BLaER1 treated with 17β-estradiol and CSF1 and Interleukin-3, amounts not matched to agents 10 nM and 100 nM (cell line): ENCODE data around the gene GFM1.

Experiments
- H3K27ac ChIP-seq, 11 experiments: shearing (Covaris generic); formaldehyde crosslinking; 2 replicates each; pipeline ENCODE4 v1.8.1; 2022
- H3K27me3 ChIP-seq, 11 experiments: shearing (Covaris generic); formaldehyde crosslinking; 2 replicates each; pipeline ENCODE4 v1.8.1; 2022
- H3K36me3 ChIP-seq, 11 experiments: shearing (Covaris generic); formaldehyde crosslinking; 2 replicates each; pipeline ENCODE4 v1.8.1; 2022
- H3K4me1 ChIP-seq, 10 experiments: shearing (Covaris generic); formaldehyde crosslinking; 2 replicates each; pipeline ENCODE4 v1.8.1; 2022
- H3K4me2 ChIP-seq, 11 experiments: shearing (Covaris generic); formaldehyde crosslinking; 2 replicates each; pipeline ENCODE4 v1.8.1; 2022
- H3K4me3 ChIP-seq, 10 experiments: shearing (Covaris generic); formaldehyde crosslinking; 2 replicates each; pipeline ENCODE4 v1.8.1; 2022
- H3K9ac ChIP-seq, 11 experiments: shearing (Covaris generic); formaldehyde crosslinking; 2 replicates each; pipeline ENCODE4 v1.8.1; 2022
- H3K9me3 ChIP-seq, 11 experiments: shearing (Covaris generic); formaldehyde crosslinking; replicated peaks in 1 of 11; 2 replicates each; pipeline ENCODE4 v1.8.1; 2022
- H4K20me1 ChIP-seq, 11 experiments: shearing (Covaris generic); formaldehyde crosslinking; 2 replicates each; pipeline ENCODE4 v1.8.1; 2022
- Cebpa-rat ChIP-seq, 11 experiments: shearing (Covaris generic); IDR thresholded peaks; 2 replicates each; pipeline ENCODE4 v1.8.1; 2022

GFM1 gene

DNA sequence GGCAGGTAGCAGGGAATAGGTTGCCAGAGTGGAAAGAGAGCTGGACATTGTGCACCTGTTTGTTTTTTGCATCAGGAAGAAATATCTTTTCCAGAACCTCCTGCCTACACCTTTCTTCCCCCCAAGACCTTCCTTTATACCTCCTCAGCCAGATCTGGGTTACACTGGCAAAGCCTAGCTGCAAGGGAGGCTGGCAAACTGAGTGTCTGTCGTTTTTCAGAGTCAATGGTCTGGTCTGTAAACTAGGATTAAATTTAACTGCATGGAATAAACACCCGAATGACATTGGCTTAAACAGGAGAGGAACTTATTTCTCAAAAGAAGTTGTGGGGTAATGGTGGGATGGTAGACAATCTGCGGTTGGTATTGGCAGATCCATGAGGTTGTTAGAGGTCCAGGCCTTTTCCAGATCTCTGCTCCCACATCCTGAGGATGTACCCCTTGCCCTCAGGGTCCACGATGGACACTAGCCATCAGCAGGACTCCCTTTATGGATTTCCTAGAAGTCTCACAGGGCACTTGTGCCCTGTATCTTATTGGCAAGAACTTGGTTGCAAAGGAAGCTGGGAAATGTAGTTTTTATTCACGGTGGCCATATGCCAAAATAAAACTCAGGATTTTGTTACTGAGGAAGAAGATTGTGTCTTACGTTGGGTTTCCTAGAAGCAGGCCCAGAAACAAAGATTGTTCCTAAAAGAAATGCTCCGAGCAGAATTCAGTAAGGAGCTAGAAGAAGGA is 91.1 kb downstream of the GFM1 start:
- Histone ChIP-seq H3K27ac (no peak overlapping the region), H4K20me1 (peaks cover 0 to 8% (median 0%) of the 10 kb centered on the region in 11 experiments; a peak in 1 of 22 replicates), H3K9ac (no peak overlapping the region), H3K4me1 (peaks cover 0 to 40% (median 4%) of the 10 kb centered on the region in 10 experiments; a peak in 9 of 20 replicates), H3K36me3 (peaks cover 0 to 33% (median 18%) of the 10 kb centered on the region in 11 experiments; a peak in 13 of 22 replicates), H3K4me3 (no peak overlapping the region), H3K4me2 (no peak overlapping the region), H3K27me3 (peaks cover 17 to 26% (median 21%) of the 10 kb centered on the region in 11 experiments), H3K9me3 (peaks cover 29 to 45% (median 40%) of the 10 kb centered on the region in 11 experiments)
- TF ChIP-seq Cebpa-rat (IDR thresholded peaks at IDR 0.05) = no peak

DNA sequence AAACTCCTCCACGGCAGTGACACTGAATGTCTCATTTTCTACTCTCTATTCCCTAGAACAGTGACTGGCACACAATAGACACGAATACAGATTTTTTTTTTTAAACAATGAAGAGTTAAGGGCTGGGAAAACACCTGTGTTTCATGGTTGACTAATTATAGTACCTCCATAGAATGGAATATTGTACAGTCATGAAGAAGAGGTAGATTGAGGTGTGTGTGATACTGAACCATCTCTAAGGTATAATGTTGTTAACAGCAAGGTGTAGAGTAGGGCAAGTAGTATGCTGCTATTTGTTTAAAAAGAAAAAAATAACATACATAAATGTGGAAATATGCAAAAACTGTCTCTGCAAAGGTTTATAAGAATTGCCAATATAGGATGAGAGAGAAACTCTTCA is 93.1 kb downstream of the GFM1 start:
- Histone ChIP-seq H3K36me3 (peaks cover 0 to 19% (median 5%) of the 10 kb centered on the region in 11 experiments; a peak in 9 of 22 replicates), H3K27ac (no peak overlapping the region), H3K4me2 (no peak overlapping the region), H3K4me3 (no peak overlapping the region), H3K9me3 (peaks cover 17 to 28% (median 23%) of the 10 kb centered on the region in 11 experiments), H3K9ac (no peak overlapping the region), H3K27me3 (peaks cover 2 to 7% (median 6%) of the 10 kb centered on the region in 11 experiments), H3K4me1 (peaks cover 0 to 35% (median 4%) of the 10 kb centered on the region in 10 experiments; a peak in 8 of 20 replicates), H4K20me1 (peaks cover 0 to 2% (median 0%) of the 10 kb centered on the region in 11 experiments; a peak in 1 of 22 replicates)
- TF ChIP-seq Cebpa-rat (IDR thresholded peaks at IDR 0.05) = no peak

DNA sequence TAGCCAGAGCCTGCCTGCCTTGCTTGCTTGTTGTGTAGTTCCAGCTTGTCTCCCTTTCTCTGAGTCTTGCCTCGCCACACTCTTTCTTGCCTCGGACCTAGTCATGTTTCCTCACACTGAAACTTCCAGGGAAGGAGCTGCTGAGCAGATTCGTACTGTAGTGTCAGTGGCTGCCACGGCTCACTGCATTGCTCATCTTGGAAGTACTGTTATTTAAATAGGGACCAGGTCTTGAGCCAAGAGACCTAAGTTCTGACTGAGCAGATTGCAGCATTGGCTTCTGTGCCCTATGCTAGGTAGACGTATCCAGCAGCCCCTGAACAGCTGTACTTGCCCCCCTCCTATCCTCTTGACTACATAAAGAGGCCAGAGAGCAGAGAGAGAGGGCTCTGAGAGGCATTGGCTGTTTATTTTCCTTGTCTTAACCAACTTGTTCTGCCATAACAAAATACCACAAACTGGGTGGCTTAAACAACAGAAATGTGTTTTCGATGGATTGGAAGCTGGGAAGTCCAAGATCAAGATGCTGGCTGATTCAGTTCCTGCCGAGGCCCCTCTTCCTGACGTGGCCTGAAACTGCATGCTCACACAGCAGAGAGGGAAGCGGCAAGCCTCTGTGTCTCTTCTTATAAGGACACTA is 93.8 kb downstream of the GFM1 start:
- Histone ChIP-seq H3K9ac (no peak overlapping the region), H3K4me1 (peaks cover 2 to 29% (median 8%) of the 10 kb centered on the region in 10 experiments; a peak in 16 of 20 replicates), H4K20me1 (no peaks in the 10 kb centered on the region), H3K27ac (no peak overlapping the region), H3K9me3 (peaks cover 13 to 23% (median 17%) of the 10 kb centered on the region in 11 experiments), H3K27me3 (peaks cover 0 to under 1% (median 0%) of the 10 kb centered on the region in 11 experiments; a peak in 2 of 22 replicates), H3K4me3 (no peak overlapping the region), H3K4me2 (peak overlapping the region in 2 of 11 experiments; percentile 22 to 47; a peak in 1 of 22 replicates), H3K36me3 (peaks cover 0 to 15% (median 4%) of the 10 kb centered on the region in 11 experiments; a peak in 5 of 22 replicates)
- no peak for TF ChIP-seq Cebpa-rat (IDR thresholded peaks at IDR 0.05)

DNA sequence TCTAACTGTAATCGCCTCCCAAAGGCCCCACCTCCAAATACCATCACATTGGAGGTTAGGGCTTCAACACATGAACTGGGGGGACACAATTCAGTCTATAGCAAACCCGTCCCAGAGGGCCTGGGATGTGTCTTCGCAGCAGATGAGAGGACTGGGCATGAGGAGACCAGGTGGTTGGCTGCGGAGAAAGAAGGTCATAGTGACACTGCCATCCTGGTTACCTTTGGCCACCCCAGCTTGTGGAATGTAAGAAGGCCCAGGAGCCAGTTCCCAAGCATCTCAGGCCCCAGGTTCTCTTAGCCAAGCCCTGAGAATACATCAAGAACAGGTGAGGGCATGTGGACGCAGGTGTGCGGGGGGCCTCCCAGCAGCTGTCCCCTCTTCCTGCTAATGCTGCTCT is 94.3 kb downstream of the GFM1 start:
- no peak overlapping the region; a peak in 1 of 22 replicates for H3K27ac ChIP-seq
- peak overlapping the region in 2 of 11 experiments; percentile 22 to 47; a peak in 4 of 22 replicates for H3K4me2 ChIP-seq
- H3K9ac ChIP-seq = no peak overlapping the region

DNA sequence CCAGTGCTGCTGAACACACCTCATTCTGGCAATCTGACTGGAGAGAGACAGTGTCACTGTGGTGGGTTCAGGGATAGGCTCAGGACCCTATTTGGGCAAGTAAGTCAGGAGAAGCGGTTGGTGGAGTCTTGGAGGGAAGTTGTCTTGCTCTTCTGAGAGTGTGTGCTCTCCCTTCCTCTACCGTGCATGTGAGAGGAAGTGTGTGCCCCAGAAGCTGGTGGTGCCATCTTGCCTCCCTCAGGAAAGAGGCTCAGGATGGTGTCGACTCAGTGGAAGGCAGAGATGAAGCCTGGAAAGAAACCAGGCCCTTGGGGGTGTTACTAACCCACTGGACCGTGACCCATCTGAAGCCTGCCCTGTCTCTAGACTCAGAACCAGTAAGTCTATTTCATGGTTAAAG is 94.8 kb downstream of the GFM1 start:
- H3K27ac ChIP-seq = no peak overlapping the region; a peak in 1 of 22 replicates
- no peaks in the 10 kb centered on the region for H4K20me1 ChIP-seq
- no peak overlapping the region for H3K4me3 ChIP-seq
- H3K9ac ChIP-seq = no peak overlapping the region
- H3K4me1 ChIP-seq = peaks cover 0 to 23% (median 12%) of the 10 kb centered on the region in 10 experiments; a peak in 17 of 20 replicates
- H3K4me2 ChIP-seq = peak overlapping the region in 2 of 11 experiments; percentile 22 to 47; a peak in 4 of 22 replicates
- peaks cover 0 to 14% (median 4%) of the 10 kb centered on the region in 11 experiments; a peak in 5 of 22 replicates for H3K36me3 ChIP-seq
- H3K27me3 ChIP-seq = no peaks in the 10 kb centered on the region
- no peak for TF ChIP-seq Cebpa-rat (IDR thresholded peaks at IDR 0.05)
- H3K9me3 ChIP-seq = peaks cover 13 to 18% (median 16%) of the 10 kb centered on the region in 11 experiments

More for the DNA sequence above, 94.3 kb downstream of the GFM1 start:
- H3K9me3 ChIP-seq = peaks cover 13 to 23% (median 17%) of the 10 kb centered on the region in 11 experiments
- TF ChIP-seq Cebpa-rat (IDR thresholded peaks at IDR 0.05) = no peak
- no peaks in the 10 kb centered on the region for H4K20me1 ChIP-seq
- H3K36me3 ChIP-seq = peaks cover 0 to 15% (median 4%) of the 10 kb centered on the region in 11 experiments; a peak in 5 of 22 replicates
- H3K4me1 ChIP-seq = peaks cover 1 to 24% (median 10%) of the 10 kb centered on the region in 10 experiments; a peak in 18 of 20 replicates
- no peaks in the 10 kb centered on the region for H3K27me3 ChIP-seq
- no peak overlapping the region for H3K4me3 ChIP-seq

DNA sequence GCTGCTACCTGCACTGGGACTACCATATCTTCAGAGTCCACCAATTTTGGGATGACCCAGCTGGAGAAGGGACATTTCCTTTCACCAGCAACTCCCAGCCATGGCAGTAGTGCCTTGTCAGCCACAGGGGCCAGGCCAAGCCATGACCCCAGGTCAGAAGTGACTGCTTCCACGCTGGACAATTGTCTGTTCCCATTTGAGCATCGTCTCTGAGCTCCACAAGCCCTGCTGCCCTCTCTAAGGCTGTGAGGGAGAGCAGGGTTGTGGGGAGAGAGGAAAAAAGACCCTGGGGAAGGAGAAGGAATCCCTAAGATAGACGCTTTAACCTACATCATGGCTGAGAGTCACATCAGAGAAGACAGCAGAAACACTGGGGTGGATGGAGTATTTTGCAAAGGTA is 95.3 kb downstream of the GFM1 start:
- H3K9ac ChIP-seq = no peak overlapping the region
- H3K36me3 ChIP-seq = peaks cover 0 to 14% (median 3%) of the 10 kb centered on the region in 11 experiments; a peak in 5 of 22 replicates
- peaks cover 10 to 13% (median 11%) of the 10 kb centered on the region in 11 experiments; a peak in 21 of 22 replicates for H3K9me3 ChIP-seq
- H3K4me1 ChIP-seq = peaks cover 0 to 24% (median 14%) of the 10 kb centered on the region in 10 experiments; a peak in 16 of 20 replicates
- TF ChIP-seq Cebpa-rat (IDR thresholded peaks at IDR 0.05) = no peak
- no peak overlapping the region for H3K27ac ChIP-seq
- no peaks in the 10 kb centered on the region for H4K20me1 ChIP-seq
- H3K4me2 ChIP-seq = peak overlapping the region in 1 of 11 experiments; percentile 47; a peak in 1 of 22 replicates
- no peaks in the 10 kb centered on the region for H3K27me3 ChIP-seq
- H3K4me3 ChIP-seq = no peak overlapping the region
